Chondrocyte (in vitro differentiated cells): ENCODE measurements around the gene IL16. TPM values are rescaled to one million over a fixed set of nuclear protein-coding genes. Genes with fewer than 3 reads are reported as not detected.

Experiments used
- DNase-seq: peaks from one replicate; pipeline ENCODE4 v3.0.0; 2021; ENCODE audit warnings: mixed read lengths, low spot score
- H3K27ac Mint-ChIP-seq: one replicate; pipeline ENCODE4 v1.8.0; 2021; ENCODE audit warnings: mild to moderate bottlenecking, moderate library complexity, mixed read lengths; ENCODE audit not compliant: unreplicated experiment
- H3K27me3 Mint-ChIP-seq: 2 replicates; pipeline ENCODE4 v1.8.0; 2021; ENCODE audit warnings: low read depth, mixed read lengths
- H3K36me3 Mint-ChIP-seq: 2 replicates; pipeline ENCODE4 v1.8.0; 2021; ENCODE audit warnings: low read depth, mixed read lengths
- H3K4me1 Mint-ChIP-seq: 2 replicates; pipeline ENCODE4 v1.8.0; 2021; ENCODE audit warnings: low read depth, mild to moderate bottlenecking, mixed read lengths
- H3K4me3 Mint-ChIP-seq: one replicate; pipeline ENCODE4 v1.8.0; 2021; ENCODE audit warnings: mild to moderate bottlenecking, moderate library complexity, mixed read lengths; ENCODE audit not compliant: unreplicated experiment
- H3K9me3 Mint-ChIP-seq: 2 replicates; pipeline ENCODE4 v1.8.0; 2021; ENCODE audit warnings: low read depth, mixed read lengths
- total RNA-seq: library from RNA; stranded (reverse); gene quantifications from 3 replicates; pipeline ENCODE4 v1.2.1, GENCODE V29; 2021
- TF ChIP-seq, protein P1 (sequence below): fragments of 200-600 bp; sonication (generic); IDR thresholded peaks from 2 replicates; pipeline ENCODE4 v1.5.0; 2021; ENCODE audit warnings: antibody characterized with exemption, mild to moderate bottlenecking, moderate library complexity

Gene IL16
- total RNA-seq, 1 donor from 2014 or later, result 2.0 TPM

DNA sequence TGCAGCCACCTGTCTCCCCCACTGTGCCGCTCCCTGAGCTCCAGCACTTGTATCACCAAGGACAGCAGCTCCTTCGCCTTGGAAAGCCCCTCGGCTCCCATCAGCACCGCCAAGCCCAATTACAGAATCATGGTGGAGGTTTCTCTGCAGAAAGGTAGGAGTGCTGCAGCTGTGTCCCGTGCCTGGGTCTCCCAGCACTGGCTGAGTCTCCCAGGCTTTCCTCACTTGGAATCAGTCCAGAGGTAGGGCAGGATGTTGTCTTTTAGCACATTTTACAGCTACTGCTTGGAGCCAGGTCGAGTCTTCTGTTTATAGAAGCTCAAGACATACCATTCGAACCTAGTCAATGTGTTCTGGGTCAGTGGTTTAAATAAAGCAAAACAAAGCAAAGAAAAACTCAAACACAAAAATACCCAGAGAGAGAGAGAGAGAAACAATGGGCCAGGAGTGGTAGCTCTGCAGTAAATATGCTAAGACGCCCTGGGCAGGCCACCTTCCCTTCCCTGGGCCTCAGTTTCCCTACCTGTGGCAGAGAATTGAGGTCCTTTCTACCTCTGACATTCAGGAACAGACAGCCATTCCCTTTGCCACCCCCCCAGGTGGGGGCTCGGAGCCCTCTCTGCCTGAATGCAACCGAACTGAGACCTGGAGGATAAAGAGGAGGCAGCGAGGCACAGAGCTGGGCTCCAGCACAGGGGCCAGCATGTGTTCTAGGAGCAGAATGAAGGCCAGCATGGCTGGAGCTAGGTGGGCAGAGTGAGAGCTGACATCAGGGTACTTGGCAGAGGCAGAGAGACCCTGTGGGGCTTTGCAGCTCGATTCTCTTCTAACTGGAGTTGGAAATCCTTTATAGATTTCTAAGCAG lies 83.2 kb downstream of the IL16 start:
- Mint-ChIP-seq H3K36me3 (peaks cover 6% of the 10 kb centered on the region), H3K4me3 (no peak overlapping the region), H3K4me1 (peaks cover 16% of the 10 kb centered on the region), H3K9me3 (peaks cover 11% of the 10 kb centered on the region), H3K27ac (no peak overlapping the region), H3K27me3 (peaks cover 7% of the 10 kb centered on the region)
- no peak for DNase-seq
- TF ChIP-seq, protein P1, sequence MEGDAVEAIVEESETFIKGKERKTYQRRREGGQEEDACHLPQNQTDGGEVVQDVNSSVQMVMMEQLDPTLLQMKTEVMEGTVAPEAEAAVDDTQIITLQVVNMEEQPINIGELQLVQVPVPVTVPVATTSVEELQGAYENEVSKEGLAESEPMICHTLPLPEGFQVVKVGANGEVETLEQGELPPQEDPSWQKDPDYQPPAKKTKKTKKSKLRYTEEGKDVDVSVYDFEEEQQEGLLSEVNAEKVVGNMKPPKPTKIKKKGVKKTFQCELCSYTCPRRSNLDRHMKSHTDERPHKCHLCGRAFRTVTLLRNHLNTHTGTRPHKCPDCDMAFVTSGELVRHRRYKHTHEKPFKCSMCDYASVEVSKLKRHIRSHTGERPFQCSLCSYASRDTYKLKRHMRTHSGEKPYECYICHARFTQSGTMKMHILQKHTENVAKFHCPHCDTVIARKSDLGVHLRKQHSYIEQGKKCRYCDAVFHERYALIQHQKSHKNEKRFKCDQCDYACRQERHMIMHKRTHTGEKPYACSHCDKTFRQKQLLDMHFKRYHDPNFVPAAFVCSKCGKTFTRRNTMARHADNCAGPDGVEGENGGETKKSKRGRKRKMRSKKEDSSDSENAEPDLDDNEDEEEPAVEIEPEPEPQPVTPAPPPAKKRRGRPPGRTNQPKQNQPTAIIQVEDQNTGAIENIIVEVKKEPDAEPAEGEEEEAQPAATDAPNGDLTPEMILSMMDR, result no peak

GRCh38 chr15:81280696-81281455 lies 84.2 kb downstream of the IL16 start:
- Mint-ChIP-seq H3K4me1 (peaks cover 9% of the 10 kb centered on the region), H3K9me3 (peaks cover 11% of the 10 kb centered on the region), H3K27me3 (peaks cover 7% of the 10 kb centered on the region), H3K27ac (no peak overlapping the region), H3K4me3 (no peak overlapping the region), H3K36me3 (peaks cover 6% of the 10 kb centered on the region)
- no peak for DNase-seq
- TF ChIP-seq, protein P1, result no peak

DNA sequence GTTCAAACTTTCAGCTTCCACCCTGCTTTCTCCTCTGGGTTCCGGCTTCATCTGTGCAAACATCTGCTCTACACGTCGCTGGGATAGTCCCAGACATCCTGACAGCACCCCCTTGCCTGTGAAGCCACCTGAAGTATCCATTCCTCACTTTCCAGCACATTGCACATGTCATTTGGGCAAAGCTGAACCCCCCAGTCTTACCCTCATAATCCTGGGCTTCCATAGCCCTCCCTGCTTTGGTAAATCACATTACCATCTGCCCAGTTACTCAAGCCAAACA lies 84.7 kb downstream of the IL16 start:
- Mint-ChIP-seq H3K36me3 (peaks cover 6% of the 10 kb centered on the region), H3K27me3 (peaks cover 11% of the 10 kb centered on the region), H3K4me3 (no peak overlapping the region), H3K4me1 (peaks cover 9% of the 10 kb centered on the region), H3K9me3 (peaks cover 11% of the 10 kb centered on the region), H3K27ac (no peak overlapping the region)
- TF ChIP-seq, protein P1, result no peak
- no peak for DNase-seq

- H3K27ac Mint-ChIP-seq, result no peak overlapping the region
- TF ChIP-seq, protein P1, result no peak
- H3K36me3 Mint-ChIP-seq, result peaks cover 5% of the 10 kb centered on the region
- H3K4me1 Mint-ChIP-seq, result peaks cover 9% of the 10 kb centered on the region
- peaks cover 6% of the 10 kb centered on the region for H3K9me3 Mint-ChIP-seq
- DNase-seq, result no peak
- no peak overlapping the region for H3K4me3 Mint-ChIP-seq
- H3K27me3 Mint-ChIP-seq, result peaks cover 15% of the 10 kb centered on the region
Measured at GRCh38 chr15:81281766-81282605, 85.3 kb downstream of the IL16 start.

GRCh38 chr15:81282606-81282895 lies 85.9 kb downstream of the IL16 start:
- peaks cover 2% of the 10 kb centered on the region for H3K9me3 Mint-ChIP-seq
- no peak overlapping the region for H3K27ac Mint-ChIP-seq
- TF ChIP-seq, protein P1, result no peak
- no peak overlapping the region for H3K4me3 Mint-ChIP-seq
- H3K27me3 Mint-ChIP-seq, result peaks cover 18% of the 10 kb centered on the region
- DNase-seq, result no peak
- H3K4me1 Mint-ChIP-seq, result peaks cover 9% of the 10 kb centered on the region
- H3K36me3 Mint-ChIP-seq, result peaks cover 4% of the 10 kb centered on the region
